GM12891 (cell line): ENCODE data around the gene AGTPBP1.

Experiments used
- POLR2A ChIP-seq: IDR thresholded peaks from 2 replicates; pipeline ENCODE4 v1.6.1; 2011; ENCODE audit warnings: low read depth, low read length, control low read depth
- TAF1 ChIP-seq: IDR thresholded peaks from 2 replicates; pipeline ENCODE4 v1.6.1; 2011; ENCODE audit warnings: low read depth, low read length, control low read depth

- TF ChIP-seq POLR2A (no peak), TAF1 (no peak)
Measured at GRCh38 chr9:85741875-85742596, at the start of gene AGTPBP1.
